GM10847 (cell line): ENCODE results near the gene GRAP2.

Experiments used
- POLR2A ChIP-seq: IDR thresholded peaks from 2 replicates; pipeline ENCODE4 v1.6.1; 2011; ENCODE audit not compliant: insufficient read length; ENCODE audit errors: extremely low read depth

Gene GRAP2

DNA sequence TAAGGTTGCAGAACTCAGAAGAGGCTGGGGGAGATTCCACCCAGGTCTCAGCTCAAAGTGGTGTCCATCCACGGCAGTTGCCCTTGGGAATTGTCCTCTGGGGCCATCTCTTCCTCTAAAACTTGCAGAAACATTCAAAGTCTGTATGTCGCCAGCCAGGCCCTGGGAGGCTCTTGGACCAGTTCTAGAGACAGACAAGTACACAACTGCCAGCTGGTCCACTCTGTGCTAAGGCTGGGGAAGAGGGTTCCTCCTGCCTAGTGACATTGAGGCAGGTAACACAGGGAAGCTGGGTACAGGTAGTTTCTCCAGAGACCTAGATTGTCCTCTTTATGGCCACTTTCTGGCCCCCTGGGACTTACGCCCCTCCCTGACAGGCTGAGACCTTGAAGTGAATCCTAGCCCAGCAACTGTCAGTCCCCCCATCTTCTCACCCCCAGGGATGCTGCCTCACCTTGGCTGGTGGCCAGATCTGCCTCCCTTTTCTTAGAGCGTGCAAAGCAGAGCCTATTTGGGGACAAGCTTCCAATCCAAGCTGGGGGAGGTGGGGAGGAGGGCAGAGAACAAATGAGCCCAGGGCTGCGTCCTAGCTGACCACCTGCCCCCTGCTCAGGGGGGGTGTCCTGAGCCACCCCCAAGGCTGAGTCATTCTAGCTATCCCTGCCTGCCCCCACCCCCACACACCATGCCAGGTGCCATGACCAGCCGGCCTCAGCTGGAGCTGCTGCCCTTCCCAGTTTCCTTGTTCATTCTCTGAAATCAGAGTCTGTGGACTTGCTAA, 102.2 kb downstream of the GRAP2 start:
- no peak for TF ChIP-seq POLR2A

DNA sequence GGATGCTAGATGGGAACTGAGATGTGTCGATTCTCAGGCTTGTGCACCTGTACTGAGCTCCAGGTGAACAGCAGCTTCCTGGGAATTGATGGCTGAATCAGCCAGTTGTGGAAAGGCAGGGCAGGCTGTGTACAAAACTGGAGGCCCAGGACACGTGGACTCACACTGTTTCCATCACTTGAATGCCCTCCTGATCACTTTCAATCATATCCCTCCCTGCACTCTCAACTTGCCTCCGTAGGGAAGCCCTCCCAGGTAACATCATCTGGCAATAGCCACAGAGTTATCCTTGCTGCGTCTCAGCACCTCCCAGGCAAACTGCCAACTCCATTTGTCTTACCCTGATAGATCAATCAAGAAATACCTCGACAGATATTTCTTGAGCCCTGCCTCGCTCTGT, 104.0 kb downstream of the GRAP2 start:
- no peak for TF ChIP-seq POLR2A

GRCh38 chr22:40006641-40007040, 105.8 kb downstream of the GRAP2 start:
- no peak for TF ChIP-seq POLR2A

DNA sequence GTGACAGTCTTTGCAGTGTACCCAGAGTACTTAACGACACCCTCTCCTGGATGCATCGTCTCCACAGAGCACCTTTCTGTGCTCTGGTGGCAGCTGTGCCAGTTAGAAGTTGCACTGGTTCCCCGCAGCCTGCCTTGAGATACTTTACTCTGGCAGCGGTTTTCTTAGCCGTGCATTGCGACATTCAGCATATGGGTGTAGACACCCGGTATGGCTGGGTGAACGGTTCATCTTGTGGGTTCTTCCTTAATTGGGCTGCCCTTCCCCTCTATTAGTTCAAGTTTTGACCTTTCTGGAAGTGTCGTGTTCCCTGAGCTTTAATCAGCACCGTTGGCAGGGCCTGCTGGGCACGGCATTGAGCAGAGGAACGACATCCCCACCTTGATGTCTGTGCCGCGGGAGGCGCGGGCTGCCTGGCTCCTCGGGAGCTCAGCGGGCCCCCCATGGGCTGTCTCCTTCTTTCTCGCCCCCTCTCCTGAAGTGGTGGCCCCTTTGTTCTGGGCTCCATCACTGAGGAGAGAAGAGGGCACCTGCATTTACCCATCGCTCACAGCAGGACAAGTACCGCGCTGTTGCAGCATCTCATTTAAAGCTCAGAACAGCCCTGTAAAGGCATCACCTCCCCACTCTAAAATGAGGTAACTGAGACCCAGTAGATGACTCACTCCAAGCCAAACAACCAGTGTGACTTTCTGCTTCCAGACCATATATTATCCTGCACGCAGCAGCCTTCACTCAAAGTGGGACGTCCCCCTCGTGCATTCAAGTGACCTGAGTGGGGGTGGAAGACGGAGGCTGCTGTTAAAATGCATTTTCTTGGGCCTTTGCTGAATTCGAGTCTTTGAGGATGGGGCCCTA, 107.2 kb downstream of the GRAP2 start:
- TF ChIP-seq POLR2A = no peak

- TF ChIP-seq POLR2A = no peak
Observed at GRCh38 chr22:40008726-40009291, 107.9 kb downstream of the GRAP2 start.

GRCh38 chr22:40009292-40009774, 108.4 kb downstream of the GRAP2 start:
- TF ChIP-seq POLR2A = no peak

DNA sequence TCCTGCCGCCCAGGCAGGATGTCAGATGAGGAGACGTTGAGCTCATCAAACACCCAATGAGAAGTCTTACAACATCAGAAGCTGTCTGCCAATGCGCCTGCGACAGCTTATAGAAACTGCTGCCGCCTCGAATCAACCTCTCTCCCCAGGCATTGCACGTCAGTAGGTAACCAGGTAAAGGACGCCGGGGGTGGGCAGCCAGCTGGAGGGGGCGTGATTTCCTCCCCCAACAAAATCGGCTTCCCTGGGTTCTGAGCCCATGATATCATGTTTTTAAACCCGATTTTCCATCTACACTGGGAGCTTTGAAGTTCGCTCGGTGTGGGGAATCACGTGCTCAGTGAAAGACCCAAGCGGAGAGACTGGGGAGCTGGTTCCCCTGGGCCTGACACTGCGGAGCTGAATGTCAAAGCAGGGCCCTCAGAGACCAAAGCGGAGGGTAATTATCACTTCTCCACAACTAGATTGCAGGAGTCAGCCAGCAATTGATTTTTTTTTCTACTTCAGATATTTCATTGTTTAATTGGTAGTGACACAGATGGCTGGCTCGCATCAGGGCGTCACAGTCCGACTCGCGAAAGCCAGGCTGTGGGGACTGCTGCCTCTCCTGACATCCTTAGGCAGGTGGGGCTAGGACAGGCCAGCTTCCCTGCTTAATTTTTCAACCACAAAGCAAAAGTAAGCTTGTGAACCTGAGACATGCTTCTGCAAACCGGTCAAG, 109.2 kb downstream of the GRAP2 start:
- no peak for TF ChIP-seq POLR2A

DNA sequence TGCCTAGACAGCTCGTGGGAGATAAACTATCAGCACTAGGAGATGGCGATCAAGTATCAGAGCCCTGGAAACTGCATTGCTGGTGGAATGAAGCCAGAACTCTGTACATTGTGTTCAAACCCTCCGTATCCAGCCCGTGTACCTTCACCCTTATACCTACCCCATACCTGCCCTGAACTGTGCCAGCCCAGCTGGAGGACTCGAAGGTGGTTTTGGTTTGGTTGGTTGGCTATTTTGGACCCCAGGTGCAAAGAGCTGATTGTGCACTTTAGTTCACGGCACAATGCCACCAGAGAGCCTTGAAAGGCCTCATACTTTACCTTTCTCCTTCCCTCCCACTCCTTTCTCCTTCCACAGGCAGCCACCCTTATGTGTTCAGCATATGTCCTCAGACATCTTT, 109.9 kb downstream of the GRAP2 start:
- TF ChIP-seq POLR2A = no peak

DNA sequence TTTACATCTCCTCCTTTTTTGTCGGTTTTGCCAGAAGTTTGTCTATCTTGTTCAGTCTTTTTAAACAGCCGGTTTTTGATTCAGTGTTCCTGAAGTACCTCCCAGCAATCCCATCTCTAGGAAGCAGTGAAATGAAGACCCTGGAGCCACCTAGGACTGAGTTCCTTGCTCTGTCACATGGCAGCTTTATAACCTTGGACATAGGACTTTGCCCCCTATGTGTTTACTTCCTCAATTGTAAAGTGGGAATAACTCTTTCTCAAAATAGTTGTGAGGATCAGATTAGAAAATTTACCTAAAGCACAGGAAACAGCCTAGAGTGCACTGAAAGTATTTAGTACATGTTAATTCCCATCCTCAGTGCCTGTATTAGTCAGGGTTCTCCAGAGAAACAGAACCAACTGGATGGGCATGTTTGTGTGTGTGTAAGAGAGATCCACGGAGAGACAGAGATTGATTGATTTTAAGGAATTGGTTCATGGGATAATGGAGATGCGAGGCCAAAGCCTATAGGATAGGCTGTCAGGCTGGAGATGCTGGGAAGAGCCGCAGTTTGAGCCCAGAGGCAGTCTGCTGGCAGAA, 113.9 kb downstream of the GRAP2 start:
- TF ChIP-seq POLR2A = no peak

GRCh38 chr22:40015358-40015976, 114.6 kb downstream of the GRAP2 start:
- no peak for TF ChIP-seq POLR2A

GRCh38 chr22:40018051-40018450, 117.2 kb downstream of the GRAP2 start:
- no peak for TF ChIP-seq POLR2A

DNA sequence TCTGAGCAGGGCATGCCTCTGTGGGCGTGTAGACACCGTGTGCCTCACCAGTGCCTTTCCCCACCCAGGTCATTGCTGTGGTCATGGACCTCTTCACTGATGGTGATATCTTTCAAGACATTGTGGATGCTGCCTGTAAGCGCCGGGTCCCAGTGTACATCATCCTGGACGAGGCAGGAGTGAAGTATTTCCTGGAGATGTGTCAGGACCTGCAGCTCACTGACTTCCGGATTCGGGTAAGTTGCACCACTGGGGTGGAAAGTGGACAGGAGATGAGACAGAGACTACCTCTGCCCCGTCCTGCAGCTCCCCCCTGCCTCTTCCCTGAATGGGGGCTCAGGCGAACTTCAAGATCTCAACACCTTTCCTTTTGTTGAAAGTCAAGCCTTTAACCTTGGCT, 118.2 kb downstream of the GRAP2 start:
- TF ChIP-seq POLR2A = no peak

DNA sequence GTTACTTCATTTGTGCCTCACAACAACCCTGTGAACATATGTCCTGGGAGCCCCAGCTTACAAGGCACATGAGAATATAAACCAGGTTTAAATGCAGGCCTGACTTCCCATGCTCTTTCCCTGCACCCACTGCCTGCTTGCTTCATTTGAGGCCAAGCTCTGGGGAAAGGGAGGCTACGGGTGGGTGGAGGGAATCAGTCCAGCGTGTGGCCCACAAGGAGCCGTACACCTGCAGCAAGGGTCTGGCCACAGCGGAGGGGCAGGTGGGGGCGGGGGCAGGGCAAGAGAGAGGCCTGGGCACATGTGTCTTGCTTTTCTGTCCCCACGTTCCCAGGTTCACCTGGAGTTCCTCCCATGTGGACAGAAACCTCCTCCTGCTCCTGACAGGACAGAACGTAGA, 120.1 kb downstream of the GRAP2 start:
- TF ChIP-seq POLR2A = no peak

GRCh38 chr22:40021401-40022000, 120.6 kb downstream of the GRAP2 start:
- TF ChIP-seq POLR2A = no peak
